NCI-H2029 treated with DMSO at 0.1 percent for 48 hours (cell line): ENCODE results near the gene METTL17.
"Not testable (repeated sequence)": the region's sequence is repeated elsewhere in the genome, so short reads cannot be mapped to it uniquely, and the experiment has no call there.

Experiments
- DNase-seq: peaks from one replicate; lab custom pipeline; 2025; lab: John Stamatoyannopoulos, UW

Gene METTL17

GRCh38 chr14:21024585-21025370, 35.0 kb downstream of the METTL17 start, which contains the start of gene NDRG2:
Gene NDRG2 (minus strand): TSS chr14:21025061. CDS start chr14:21023315, 1,746 bp downstream.
- DNase-seq: no peak

GRCh38 chr14:21025371-21026273, 35.8 kb downstream of the METTL17 start:
- no peak for DNase-seq

- DNase-seq: no peak
Measured at GRCh38 chr14:21026274-21026987, 36.7 kb downstream of the METTL17 start.

- no peak for DNase-seq
Measured at GRCh38 chr14:21026988-21027315, 37.2 kb downstream of the METTL17 start.

GRCh38 chr14:21029917-21030316, 40.1 kb downstream of the METTL17 start, which contains the start of gene TPPP2:
Gene TPPP2 (plus strand): TSS chr14:21030217. CDS start chr14:21030582, 365 bp downstream.
- DNase-seq: no peak

GRCh38 chr14:21030531-21030930, 40.8 kb downstream of the METTL17 start:
- DNase-seq: no peak

GRCh38 chr14:21032326-21033132, 42.7 kb downstream of the METTL17 start:
- no peak for DNase-seq

- DNase-seq: no peak
Measured at GRCh38 chr14:21033133-21033698, 43.4 kb downstream of the METTL17 start.

- DNase-seq: no peak
Measured at GRCh38 chr14:21034707-21035106, 44.9 kb downstream of the METTL17 start, which contains the start of gene RNASE13. Gene RNASE13 (minus strand): TSS chr14:21034807. CDS start chr14:21034288, 519 bp downstream.

GRCh38 chr14:21036751-21037150, 47.0 kb downstream of the METTL17 start:
- no peak for DNase-seq

- no peak for DNase-seq
Measured at GRCh38 chr14:21037156-21037555, 47.4 kb downstream of the METTL17 start.

GRCh38 chr14:21038441-21039422, 49.0 kb downstream of the METTL17 start:
- peak; percentile 57 for DNase-seq

GRCh38 chr14:21039585-21040369, 50.0 kb downstream of the METTL17 start:
- no peak for DNase-seq

GRCh38 chr14:21040370-21040925, 50.7 kb downstream of the METTL17 start:
- no peak for DNase-seq

- DNase-seq: not testable (repeated sequence)
Measured at GRCh38 chr14:21040941-21041340, 51.2 kb downstream of the METTL17 start.

GRCh38 chr14:21041676-21042433, 52.1 kb downstream of the METTL17 start, which contains the start of gene RNASE7:
Gene RNASE7 (plus strand): TSS chr14:21042362. CDS start chr14:21042993, 631 bp downstream.
- no peak for DNase-seq

GRCh38 chr14:21042918-21043317, 53.1 kb downstream of the METTL17 start:
- DNase-seq: no peak
